HCT116 (cell line): ENCODE data around the gene PICK1. TPM values are rescaled to one million over a fixed set of nuclear protein-coding genes. Genes with fewer than 3 reads are reported as not detected.
"Not testable (repeated sequence)": the region's sequence is repeated elsewhere in the genome, so short reads cannot be mapped to it uniquely, and the experiment has no call there.

Source experiments
- ATAC-seq: fragments of 200-7000 bp; cut with Tn5 transposase; 2 replicates; pipeline ENCODE4 v1.9.1; 2020; ENCODE audit warnings: mild to moderate bottlenecking, moderate library complexity
- BruUV-seq: library from RNA; stranded (reverse); fragments of 400-500 nt; replicated peaks from 2 replicates; lab custom pipeline; 2021; lab: Mats Ljungman, UMichigan
- CTCF ChIA-PET: fragments of 300-600 bp; sonication (Branson Sonifier 250); formaldehyde crosslinking; loops from one replicate; lab custom pipeline; 2021; ENCODE audit warnings: antibody characterized with exemption; lab: Charles Lee
- POLR2A ChIA-PET: fragments of 300-600, 350-600 bp; sonication (Branson Sonifier 250); formaldehyde crosslinking; loops from one replicate; lab custom pipeline; 2021; ENCODE audit warnings: antibody characterized with exemption; lab: Charles Lee
- RAD21 ChIA-PET, 2 experiments: fragments of 300-600 bp; sonication (Branson Sonifier 250); formaldehyde crosslinking; loops; one replicate each; lab custom pipeline; 2023; ENCODE audit warnings: low total read pairs in 2 of 2; ENCODE audit not compliant: uncharacterized antibody in 2 of 2, unreplicated experiment in 2 of 2, low non-redundant PET in 1 of 2; lab: Charles Lee
- DNase-seq: peaks from one replicate; pipeline ENCODE4 v3.0.0-alpha.2; 2010; ENCODE audit warnings: low read depth, low spot score
- H2AFZ ChIP-seq: fragments of 200-600 bp; shearing (Covaris generic), sonication (generic); 2 replicates; pipeline ENCODE4 v1.6.1; 2017; ENCODE audit warnings: low read depth, mixed run types, mixed read lengths, antibody characterized with exemption, low read length; ENCODE audit not compliant: poor library complexity, severe bottlenecking
- H3K27ac ChIP-seq: 2 replicates; pipeline ENCODE4 v1.5.1; 2012; ENCODE audit warnings: low read depth, low read length
- H3K27me3 ChIP-seq: fragments of 200-600 bp; sonication (generic); 2 replicates; pipeline ENCODE4 v1.6.1; 2016; ENCODE audit warnings: mixed run types, low read length, mixed read lengths; ENCODE audit not compliant: insufficient read depth
- H3K36me3 ChIP-seq, 2 experiments: fragments of 200-500 bp in 1 of 2; fragments of 200-600 bp in 1 of 2; sonication (Bioruptor generic) in 1 of 2; sonication (generic) in 1 of 2; 2 replicates each; pipeline versions ENCODE4 v1.5.1 to v1.6.1; 2014 to 2016; ENCODE audit warnings: low read length in 2 of 2, inconsistent platforms in 1 of 2, mixed read lengths in 1 of 2, mixed run types in 1 of 2; ENCODE audit not compliant: insufficient read depth in 2 of 2, control insufficient read depth in 1 of 2
- H3K4me1 ChIP-seq, 2 experiments: fragments of 200-600 bp in 1 of 2; sonication (generic) in 1 of 2; 2 replicates each; pipeline versions ENCODE4 v1.5.1 to v1.6.1; 2012 to 2017; ENCODE audit warnings: low read length in 2 of 2, inconsistent platforms in 1 of 2, mild to moderate bottlenecking in 1 of 2, mixed read lengths in 1 of 2, mixed run types in 1 of 2, moderate library complexity in 1 of 2; ENCODE audit not compliant: insufficient read depth in 2 of 2, control insufficient read depth in 1 of 2
- H3K4me2 ChIP-seq: fragments of 200-600 bp; sonication (generic); 2 replicates; pipeline ENCODE4 v1.6.1; 2017; ENCODE audit warnings: mixed run types, low read length, mixed read lengths
- H3K4me3 ChIP-seq, 2 experiments: fragments of 200-600 bp in 1 of 2; sonication (generic) in 1 of 2; replicated peaks in 1 of 2; 2 replicates each; pipeline ENCODE4 v1.5.1; 2011 to 2016; ENCODE audit warnings: low read length in 2 of 2, control low read depth in 1 of 2, low read depth in 1 of 2, mild to moderate bottlenecking in 1 of 2, mixed read lengths in 1 of 2, mixed run types in 1 of 2
- H3K79me2 ChIP-seq: fragments of 200-600 bp; sonication (generic); 2 replicates; pipeline ENCODE4 v1.6.1; 2017; ENCODE audit warnings: mild to moderate bottlenecking, mixed run types, low read length, moderate library complexity, mixed read lengths; ENCODE audit not compliant: insufficient read depth
- H3K9ac ChIP-seq: fragments of 200-600 bp; sonication (generic); 2 replicates; pipeline ENCODE4 v1.6.1; 2016; ENCODE audit warnings: low read length, mixed read lengths
- H3K9me2 ChIP-seq: fragments of 200-600 bp; sonication (generic), shearing (Covaris generic); 2 replicates; pipeline ENCODE4 v1.6.1; 2017; ENCODE audit warnings: mixed run types, mild to moderate bottlenecking, moderate library complexity; ENCODE audit not compliant: insufficient read depth
- H3K9me3 ChIP-seq, 2 experiments: fragments of 200-500 bp in 1 of 2; fragments of 200-600 bp in 1 of 2; sonication (Bioruptor generic) in 1 of 2; sonication (generic) in 1 of 2; 2 replicates each; pipeline ENCODE4 v1.6.1; 2014 to 2017; ENCODE audit warnings: low read length in 2 of 2, mixed read lengths in 2 of 2, inconsistent platforms in 1 of 2, low read depth in 1 of 2, mild to moderate bottlenecking in 1 of 2, mixed run types in 1 of 2, moderate library complexity in 1 of 2; ENCODE audit not compliant: control insufficient read depth in 1 of 2, insufficient read depth in 1 of 2
- H4K20me1 ChIP-seq: fragments of 200-600 bp; sonication (generic), shearing (Covaris generic); 2 replicates; pipeline ENCODE4 v1.6.1; 2017; ENCODE audit warnings: mixed run types, mild to moderate bottlenecking, moderate library complexity; ENCODE audit not compliant: insufficient read depth
- POLR2A ChIP-seq: IDR thresholded peaks from 2 replicates; pipeline ENCODE4 v1.7.0; 2011; ENCODE audit warnings: borderline replicate concordance; ENCODE audit not compliant: insufficient read depth, insufficient read length; ENCODE audit errors: extremely low read depth
- intact Hi-C: fragments of 100-400 bp; cut with micrococcal nuclease; formaldehyde crosslinking; loops from 2 replicates; pipeline ENCODE4 v1.10.0; 2022
- total RNA-seq: library from RNA; stranded (reverse); gene quantifications from one replicate; pipeline ENCODE4 v1.2.1, GENCODE V29; 2021; ENCODE audit not compliant: unreplicated experiment

The PICK1 gene
- total RNA-seq, 1 experiment from 2014 or later, result 40.0 TPM

GRCh38 chr22:38115423-38116205 lies 58.4 kb downstream of the PICK1 start:
- Histone ChIP-seq H3K27ac (no peak overlapping the region), H3K27me3 (no peaks in the 10 kb centered on the region), H3K4me3 (no peak overlapping the region), H3K36me3 (no peaks in the 10 kb centered on the region), H3K79me2 (no peaks in the 10 kb centered on the region), H2AFZ (no peak overlapping the region), H3K9me2 (no peaks in the 10 kb centered on the region), H3K4me2 (no peak overlapping the region), H3K4me1 (peaks cover 15 to 17% of the 10 kb centered on the region in 2 experiments), H3K9me3 (no peaks in the 10 kb centered on the region), H3K9ac (no peak overlapping the region), H4K20me1 (no peaks in the 10 kb centered on the region)
- no TSS peak for BruUV-seq
- POLR2A ChIA-PET, result no interaction called here
- intact Hi-C loops, result loop anchor here (10.0 kb wide), 1 partner anchor 109 kb away; no protein-coding TSS in a partner anchor
- ATAC-seq, result no peak
- DNase-seq, result no peak
- RAD21 ChIA-PET, result no interaction called here
- CTCF ChIA-PET, result interaction anchor here (1.1 to 1.7 kb wide), 3 partner anchors 28 to 113 kb away, joined by 4 to 12 read pairs (median 9); no protein-coding TSS in a partner anchor
- TF ChIP-seq POLR2A, result no peak
- TF ChIP-seq, all 23 proteins: peak for 0

GRCh38 chr22:38117556-38117955 lies 60.4 kb downstream of the PICK1 start:
- CTCF ChIA-PET, BruUV-seq, H3K9me2 ChIP-seq, H3K4me2 ChIP-seq, H3K36me3 ChIP-seq, DNase-seq, H3K27me3 ChIP-seq, H3K27ac ChIP-seq, H3K9ac ChIP-seq, H3K9me3 ChIP-seq, H2AFZ ChIP-seq, H3K4me3 ChIP-seq, RAD21 ChIA-PET, ATAC-seq, H4K20me1 ChIP-seq, H3K79me2 ChIP-seq: not testable (repeated sequence)
- intact Hi-C loops, result loop anchor here (10.0 kb wide), 1 partner anchor 107 kb away; no protein-coding TSS in a partner anchor
- peaks cover 9 to 10% of the 10 kb centered on the region in 2 experiments; a peak in 3 of 4 replicates for H3K4me1 ChIP-seq
- POLR2A ChIA-PET, result interaction anchor here (1.4 kb wide), 1 partner anchor 84 kb away, joined by 3 read pairs; the partner anchor contains the start of gene MAFF
